Measurements from ENCODE around the gene SUGCT. TPM values are rescaled to one million over a fixed set of nuclear protein-coding genes. Genes with fewer than 3 reads are reported as not detected.

The SUGCT gene
- total and polyA plus RNA-seq, 3 donors from 2014 or later = 7.1 to 9.8 (median 8.1) TPM

GRCh38 chr7:40348126-40348728 is 213.4 kb downstream of the SUGCT start:
- DNase-seq = no peak
- no peaks in the 10 kb centered on the region for H3K9me3 ChIP-seq
- H3K4me3 ChIP-seq = no peak overlapping the region
- intact Hi-C loops (cut with DNase I; ENCODE audit: low total_unique reads) = no loop called here
- WGBS, 2 donors = 84 to 94% methylated on average over 7 of the region's 7 CpGs
- H3K27me3 ChIP-seq = no peaks in the 10 kb centered on the region
- H3K27ac ChIP-seq = no peak overlapping the region
- TF ChIP-seq POLR2A (IDR thresholded peaks at IDR 0.05) (no peak), CTCF (IDR thresholded peaks at IDR 0.05) (no peak)
- H3K36me3 ChIP-seq (ENCODE audit: low read depth, missing control alignments) = no peaks in the 10 kb centered on the region
- no peaks in the 10 kb centered on the region for H3K4me1 ChIP-seq

- Histone ChIP-seq H3K27me3 (no peaks in the 10 kb centered on the region), H3K4me3 (no peak overlapping the region), H3K36me3 (ENCODE audit: low read depth, missing control alignments) (no peaks in the 10 kb centered on the region), H3K9me3 (no peaks in the 10 kb centered on the region), H3K27ac (no peak overlapping the region), H3K4me1 (no peaks in the 10 kb centered on the region)
- TF ChIP-seq POLR2A (IDR thresholded peaks at IDR 0.05) (no peak), CTCF (IDR thresholded peaks at IDR 0.05) (no peak)
- no peak for DNase-seq
- 97 to 98% methylated on average over 4 of the region's 4 CpGs for WGBS, 2 donors
- intact Hi-C loops (cut with DNase I; ENCODE audit: low total_unique reads) = no loop called here
These were observed 215.3 kb downstream of the SUGCT start for GRCh38 chr7:40350100-40350499.

- H3K27ac ChIP-seq = no peak overlapping the region
- no peak for DNase-seq
- no peaks in the 10 kb centered on the region for H3K9me3 ChIP-seq
- no peaks in the 10 kb centered on the region for H3K36me3 ChIP-seq (ENCODE audit: low read depth, missing control alignments)
- 93 to 97% methylated on average over 2 of the region's 2 CpGs for WGBS, 2 donors
- no peak overlapping the region for H3K4me3 ChIP-seq
- H3K4me1 ChIP-seq = no peaks in the 10 kb centered on the region
- intact Hi-C loops (cut with DNase I; ENCODE audit: low total_unique reads) = no loop called here
- H3K27me3 ChIP-seq = no peaks in the 10 kb centered on the region
- TF ChIP-seq POLR2A (IDR thresholded peaks at IDR 0.05) (no peak), CTCF (IDR thresholded peaks at IDR 0.05) (no peak)
These were observed 219.9 kb downstream of the SUGCT start for GRCh38 chr7:40354711-40355110.

- Histone ChIP-seq H3K36me3 (ENCODE audit: low read depth, missing control alignments) (no peaks in the 10 kb centered on the region), H3K27me3 (no peaks in the 10 kb centered on the region), H3K27ac (no peak overlapping the region), H3K4me1 (no peaks in the 10 kb centered on the region), H3K4me3 (no peak overlapping the region), H3K9me3 (no peaks in the 10 kb centered on the region)
- no peak for DNase-seq
- TF ChIP-seq CTCF (IDR thresholded peaks at IDR 0.05) = no peak
- TF ChIP-seq POLR2A (IDR thresholded peaks at IDR 0.05) = no peak
- 90 to 91% methylated on average over 3 of the region's 3 CpGs for WGBS, 2 donors
- intact Hi-C loops (cut with DNase I; ENCODE audit: low total_unique reads) = no loop called here
These were observed 221.5 kb downstream of the SUGCT start for GRCh38 chr7:40356312-40356711.
